GM19023 (cell line): ENCODE measurements around the gene WDR45B.

Source experiments
- ATAC-seq: cut with Tn5 transposase; IDR thresholded peaks from one replicate; pipeline ENCODE4 v1.9.1; 2021; ENCODE audit warnings: mild to moderate bottlenecking, moderate library complexity; ENCODE audit not compliant: unreplicated experiment

WDR45B gene

GRCh38 chr17:82648165-82648668, at the start of gene WDR45B:
WDR45B (minus strand) TSS chr17:82648444; CDS start chr17:82648340, 104 bp downstream.
- peak; percentile 73 for ATAC-seq

GRCh38 chr17:82697808-82698064, 49.5 kb upstream of the WDR45B start:
- ATAC-seq, result no peak

GRCh38 chr17:82696916-82697807, 48.9 kb upstream of the WDR45B start:
- no peak for ATAC-seq

GRCh38 chr17:82696259-82696658, 48.0 kb upstream of the WDR45B start:
- no peak for ATAC-seq

GRCh38 chr17:82694647-82695046, 46.4 kb upstream of the WDR45B start:
- no peak for ATAC-seq

- ATAC-seq, result no peak
These were observed 45.1 kb upstream of the WDR45B start for GRCh38 chr17:82693168-82693867.

GRCh38 chr17:82692268-82692667, 44.0 kb upstream of the WDR45B start:
- ATAC-seq, result no peak

GRCh38 chr17:82691714-82692113, 43.5 kb upstream of the WDR45B start:
- ATAC-seq, result no peak

GRCh38 chr17:82690786-82691489, 42.7 kb upstream of the WDR45B start:
- no peak for ATAC-seq

GRCh38 chr17:82689077-82689476, 40.8 kb upstream of the WDR45B start:
- ATAC-seq, result no peak

- ATAC-seq, result no peak
These were observed 39.6 kb upstream of the WDR45B start for GRCh38 chr17:82687871-82688270.

GRCh38 chr17:82687375-82687861, 39.2 kb upstream of the WDR45B start:
- no peak for ATAC-seq

- no peak for ATAC-seq
These were observed 38.4 kb upstream of the WDR45B start for GRCh38 chr17:82686366-82687324.

GRCh38 chr17:82685291-82685690, 37.0 kb upstream of the WDR45B start:
- ATAC-seq, result no peak

- no peak for ATAC-seq
These were observed 36.1 kb upstream of the WDR45B start for GRCh38 chr17:82684228-82684841.

- no peak for ATAC-seq
These were observed 35.3 kb upstream of the WDR45B start for GRCh38 chr17:82683534-82683933.

GRCh38 chr17:82681547-82681946, 33.3 kb upstream of the WDR45B start:
- no peak for ATAC-seq

GRCh38 chr17:82679586-82680465, 31.6 kb upstream of the WDR45B start:
- no peak for ATAC-seq
